ENCODE measurements around the gene CALCOCO1.

Gene CALCOCO1

GRCh38 chr12:53737093-53737808 is 10.0 kb upstream of the CALCOCO1 start:
- H3K4me1 ChIP-seq (ENCODE audit: control insufficient read depth, insufficient read depth, low read length): peaks cover 3% of the 10 kb centered on the region
- H3K27me3 ChIP-seq (ENCODE audit: control insufficient read depth, insufficient read depth, low read length): peaks cover 43% of the 10 kb centered on the region
- H3K36me3 ChIP-seq (ENCODE audit: control insufficient read depth, insufficient read depth, low read length): no peaks in the 10 kb centered on the region

GRCh38 chr12:53736592-53736991 is 9.3 kb upstream of the CALCOCO1 start:
- Histone ChIP-seq H3K36me3 (ENCODE audit: control insufficient read depth, insufficient read depth, low read length) (no peaks in the 10 kb centered on the region), H3K4me1 (ENCODE audit: control insufficient read depth, insufficient read depth, low read length) (peaks cover 3% of the 10 kb centered on the region), H3K9ac (ENCODE audit: low read length) (no peak overlapping the region), H3K27me3 (ENCODE audit: control insufficient read depth, insufficient read depth, low read length) (peaks cover 43% of the 10 kb centered on the region), H3K27ac (ENCODE audit: low read depth, low read length) (no peak overlapping the region), H3K4me3 (ENCODE audit: low read length) (no peak overlapping the region)

More at GRCh38 chr12:53737093-53737808, 10.0 kb upstream of the CALCOCO1 start:
- Histone ChIP-seq H3K9ac (ENCODE audit: low read length) (no peak overlapping the region), H3K4me3 (ENCODE audit: low read length) (no peak overlapping the region), H3K27ac (ENCODE audit: low read depth, low read length) (no peak overlapping the region)

DNA sequence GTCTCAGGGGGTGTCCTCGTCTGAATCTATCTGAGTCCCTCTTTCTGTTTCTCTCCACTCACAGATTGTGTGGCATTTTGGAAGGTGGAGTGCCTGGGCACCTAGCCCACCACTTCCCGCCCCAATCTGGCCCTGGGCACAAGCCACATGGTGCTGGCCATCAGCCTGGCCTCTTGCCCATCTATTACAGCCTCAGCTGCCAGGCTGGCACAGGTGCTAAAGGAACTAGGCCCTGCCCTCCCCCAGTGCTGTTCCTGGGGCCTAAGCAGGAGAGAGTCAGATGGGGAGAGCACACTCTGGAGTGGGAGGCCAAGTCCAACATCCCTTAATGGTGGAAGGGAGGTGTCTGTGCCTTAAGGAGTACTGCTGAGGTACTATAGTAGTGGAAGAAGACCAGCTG is 8.3 kb upstream of the CALCOCO1 start:
- Histone ChIP-seq H3K27ac (ENCODE audit: low read depth, low read length) (no peak overlapping the region), H3K36me3 (ENCODE audit: control insufficient read depth, insufficient read depth, low read length) (no peaks in the 10 kb centered on the region), H3K9ac (ENCODE audit: low read length) (no peak overlapping the region), H3K27me3 (ENCODE audit: control insufficient read depth, insufficient read depth, low read length) (peaks cover 36% of the 10 kb centered on the region), H3K4me3 (ENCODE audit: low read length) (no peak overlapping the region), H3K4me1 (ENCODE audit: control insufficient read depth, insufficient read depth, low read length) (peaks cover 3% of the 10 kb centered on the region)

GRCh38 chr12:53734425-53734824 is 7.2 kb upstream of the CALCOCO1 start:
- no peaks in the 10 kb centered on the region for H3K36me3 ChIP-seq (ENCODE audit: control insufficient read depth, insufficient read depth, low read length)
- H3K27ac ChIP-seq (ENCODE audit: low read depth, low read length): no peak overlapping the region
- peaks cover 27% of the 10 kb centered on the region for H3K27me3 ChIP-seq (ENCODE audit: control insufficient read depth, insufficient read depth, low read length)
- H3K9ac ChIP-seq (ENCODE audit: low read length): no peak overlapping the region
- H3K4me3 ChIP-seq (ENCODE audit: low read length): no peak overlapping the region
- H3K4me1 ChIP-seq (ENCODE audit: control insufficient read depth, insufficient read depth, low read length): no peaks in the 10 kb centered on the region

- Histone ChIP-seq H3K4me1 (ENCODE audit: control insufficient read depth, insufficient read depth, low read length) (no peaks in the 10 kb centered on the region), H3K27ac (ENCODE audit: low read depth, low read length) (no peak overlapping the region), H3K4me3 (ENCODE audit: low read length) (no peak overlapping the region), H3K9ac (ENCODE audit: low read length) (no peak overlapping the region), H3K27me3 (ENCODE audit: control insufficient read depth, insufficient read depth, low read length) (peaks cover 21% of the 10 kb centered on the region), H3K36me3 (ENCODE audit: control insufficient read depth, insufficient read depth, low read length) (no peaks in the 10 kb centered on the region)
These were observed 6.6 kb upstream of the CALCOCO1 start for GRCh38 chr12:53733807-53734200.

DNA sequence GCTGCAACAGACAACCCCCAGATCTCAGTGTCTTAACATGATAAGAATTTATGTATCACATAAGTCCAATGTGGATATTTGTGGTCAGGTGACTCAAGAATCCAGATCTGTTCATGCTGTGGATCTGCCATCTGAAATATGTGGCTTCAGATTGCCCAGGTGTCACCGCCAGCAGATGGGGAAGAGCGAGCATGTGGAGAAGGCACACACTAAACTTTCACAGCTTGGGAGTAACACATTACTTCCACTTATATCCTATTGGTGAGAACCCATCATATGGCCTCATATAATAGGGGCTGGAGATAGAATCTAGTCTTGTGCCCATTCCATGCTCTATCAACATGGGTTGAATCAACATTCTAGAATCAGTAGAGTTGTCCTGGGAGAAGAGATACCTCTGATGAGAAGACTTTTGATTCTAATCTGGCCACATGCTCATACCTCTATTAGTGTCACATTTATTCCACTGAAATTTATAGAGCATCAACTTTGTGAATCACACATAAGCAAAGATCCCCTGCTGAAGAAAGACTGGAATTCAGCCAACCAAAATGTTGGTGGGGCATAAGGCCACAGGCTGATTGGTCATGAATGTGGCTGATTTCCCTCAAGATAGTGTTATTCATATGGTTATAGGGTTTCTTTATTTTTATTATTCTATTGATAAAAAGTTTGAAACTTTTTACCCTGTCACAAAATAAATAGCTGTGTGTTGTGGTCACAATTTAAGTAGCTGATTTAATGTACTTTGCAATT is 6.0 kb upstream of the CALCOCO1 start:
- Histone ChIP-seq H3K27ac (ENCODE audit: low read depth, low read length) (no peak overlapping the region), H3K27me3 (ENCODE audit: control insufficient read depth, insufficient read depth, low read length) (peaks cover 16% of the 10 kb centered on the region), H3K9ac (ENCODE audit: low read length) (no peak overlapping the region), H3K36me3 (ENCODE audit: control insufficient read depth, insufficient read depth, low read length) (no peaks in the 10 kb centered on the region), H3K4me3 (ENCODE audit: low read length) (no peak overlapping the region), H3K4me1 (ENCODE audit: control insufficient read depth, insufficient read depth, low read length) (no peaks in the 10 kb centered on the region)

DNA sequence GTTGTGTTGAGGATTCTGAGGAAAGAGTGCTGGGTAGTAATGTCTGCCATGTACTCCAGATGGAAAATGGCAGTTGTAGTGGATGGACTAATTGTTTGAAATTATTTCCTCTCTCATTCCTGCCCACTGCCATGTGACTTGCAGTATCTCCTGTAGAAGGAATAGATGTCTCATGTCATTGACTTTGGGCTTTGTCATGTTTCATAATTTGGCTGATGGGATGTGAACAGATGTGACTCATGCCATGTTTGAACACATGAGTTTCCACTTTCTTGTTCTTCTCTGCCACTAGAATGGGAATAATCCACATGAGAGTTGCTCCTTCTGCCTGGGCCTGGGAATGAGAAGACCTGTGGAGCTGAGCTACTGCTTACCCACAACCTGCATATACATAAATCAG is 2.4 kb upstream of the CALCOCO1 start:
- no peak overlapping the region for H3K9ac ChIP-seq (ENCODE audit: low read length)
- no peak overlapping the region for H3K4me3 ChIP-seq (ENCODE audit: low read length)
- H3K27ac ChIP-seq (ENCODE audit: low read depth, low read length): no peak overlapping the region
- H3K27me3 ChIP-seq (ENCODE audit: control insufficient read depth, insufficient read depth, low read length): no peaks in the 10 kb centered on the region
- H3K36me3 ChIP-seq (ENCODE audit: control insufficient read depth, insufficient read depth, low read length): no peaks in the 10 kb centered on the region
- peaks cover 3% of the 10 kb centered on the region for H3K4me1 ChIP-seq (ENCODE audit: control insufficient read depth, insufficient read depth, low read length)

DNA sequence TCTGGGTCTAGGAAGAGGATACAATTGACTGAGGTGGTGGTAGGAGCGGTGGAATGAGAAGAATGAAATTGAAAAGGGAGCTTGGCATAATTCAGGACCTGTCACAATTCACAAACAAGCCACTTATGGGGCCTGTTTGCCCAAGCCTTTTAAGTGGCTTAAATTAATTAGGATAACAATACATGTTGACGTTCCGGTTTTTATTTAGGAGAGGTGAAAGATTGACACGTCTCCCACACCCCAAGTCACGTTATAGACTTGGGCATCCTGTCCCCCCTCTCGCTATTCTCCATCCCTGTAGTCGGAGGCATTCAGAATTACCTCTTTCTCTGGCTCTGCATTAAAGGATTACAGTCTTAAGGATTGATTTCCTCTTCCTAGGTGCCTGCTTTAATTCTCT is 954 bp upstream of the CALCOCO1 start:
- Histone ChIP-seq H3K36me3 (ENCODE audit: control insufficient read depth, insufficient read depth, low read length) (peaks cover 3% of the 10 kb centered on the region), H3K27ac (ENCODE audit: low read depth, low read length) (peak overlapping the region; percentile 78), H3K9ac (ENCODE audit: low read length) (no peak overlapping the region), H3K27me3 (ENCODE audit: control insufficient read depth, insufficient read depth, low read length) (no peaks in the 10 kb centered on the region), H3K4me3 (ENCODE audit: low read length) (peak overlapping the region; percentile 97), H3K4me1 (ENCODE audit: control insufficient read depth, insufficient read depth, low read length) (peaks cover 3% of the 10 kb centered on the region)

- H3K27ac ChIP-seq (ENCODE audit: low read depth, low read length): peak overlapping the region; percentile 53
- no peaks in the 10 kb centered on the region for H3K27me3 ChIP-seq (ENCODE audit: control insufficient read depth, insufficient read depth, low read length)
- H3K9ac ChIP-seq (ENCODE audit: low read length): peak overlapping the region; percentile 69
- peak overlapping the region; percentile 95 for H3K4me3 ChIP-seq (ENCODE audit: low read length)
- peaks cover 9% of the 10 kb centered on the region for H3K36me3 ChIP-seq (ENCODE audit: control insufficient read depth, insufficient read depth, low read length)
- peaks cover 3% of the 10 kb centered on the region for H3K4me1 ChIP-seq (ENCODE audit: control insufficient read depth, insufficient read depth, low read length)
These were observed 324 bp downstream of the CALCOCO1 start for GRCh38 chr12:53726946-53727309.

DNA sequence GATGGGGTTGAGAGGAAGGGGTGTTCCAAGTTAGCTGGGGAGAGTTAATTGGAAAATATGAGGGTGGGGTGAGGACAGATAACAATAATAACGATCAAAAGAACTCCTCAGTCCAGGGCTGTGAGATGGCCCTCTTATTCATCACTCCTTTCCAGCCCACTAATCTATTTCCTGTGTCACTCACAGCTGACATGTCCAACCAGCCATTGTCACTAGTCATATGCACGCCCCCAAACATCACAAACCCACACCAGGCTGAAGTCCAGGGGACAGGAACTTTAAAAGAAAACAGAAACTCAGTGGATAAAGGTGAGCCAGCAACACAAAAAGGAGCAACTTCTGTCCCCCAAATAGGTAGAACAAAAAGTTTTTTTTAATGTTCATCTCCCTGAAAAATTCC is 911 bp downstream of the CALCOCO1 start:
- H3K27ac ChIP-seq (ENCODE audit: low read depth, low read length): no peak overlapping the region
- peaks cover 3% of the 10 kb centered on the region for H3K4me1 ChIP-seq (ENCODE audit: control insufficient read depth, insufficient read depth, low read length)
- H3K9ac ChIP-seq (ENCODE audit: low read length): no peak overlapping the region
- peak overlapping the region; percentile 95 for H3K4me3 ChIP-seq (ENCODE audit: low read length)
- peaks cover 15% of the 10 kb centered on the region for H3K36me3 ChIP-seq (ENCODE audit: control insufficient read depth, insufficient read depth, low read length)
- no peaks in the 10 kb centered on the region for H3K27me3 ChIP-seq (ENCODE audit: control insufficient read depth, insufficient read depth, low read length)

- Histone ChIP-seq H3K4me3 (ENCODE audit: low read length) (peak overlapping the region; percentile 95), H3K4me1 (ENCODE audit: control insufficient read depth, insufficient read depth, low read length) (peaks cover 3% of the 10 kb centered on the region), H3K27me3 (ENCODE audit: control insufficient read depth, insufficient read depth, low read length) (no peaks in the 10 kb centered on the region), H3K27ac (ENCODE audit: low read depth, low read length) (no peak overlapping the region), H3K9ac (ENCODE audit: low read length) (no peak overlapping the region), H3K36me3 (ENCODE audit: control insufficient read depth, insufficient read depth, low read length) (peaks cover 18% of the 10 kb centered on the region)
These were observed 1.4 kb downstream of the CALCOCO1 start for GRCh38 chr12:53725824-53726223.

- peaks cover 25% of the 10 kb centered on the region for H3K36me3 ChIP-seq (ENCODE audit: control insufficient read depth, insufficient read depth, low read length)
- H3K27me3 ChIP-seq (ENCODE audit: control insufficient read depth, insufficient read depth, low read length): no peaks in the 10 kb centered on the region
- no peak overlapping the region for H3K4me3 ChIP-seq (ENCODE audit: low read length)
- H3K27ac ChIP-seq (ENCODE audit: low read depth, low read length): no peak overlapping the region
- no peak overlapping the region for H3K9ac ChIP-seq (ENCODE audit: low read length)
- peaks cover 3% of the 10 kb centered on the region for H3K4me1 ChIP-seq (ENCODE audit: control insufficient read depth, insufficient read depth, low read length)
These were observed 4.7 kb downstream of the CALCOCO1 start for GRCh38 chr12:53722450-53723041.

Data from rectal smooth muscle tissue (tissue), 1 donor.